HG03565 (cell line): ENCODE results near the gene NSUN2.

ENCODE experiments used
- ATAC-seq: cut with Tn5 transposase; IDR thresholded peaks from one replicate; pipeline ENCODE4 v1.9.1; 2021; ENCODE audit warnings: mild to moderate bottlenecking, moderate library complexity; ENCODE audit not compliant: unreplicated experiment

Gene NSUN2

DNA sequence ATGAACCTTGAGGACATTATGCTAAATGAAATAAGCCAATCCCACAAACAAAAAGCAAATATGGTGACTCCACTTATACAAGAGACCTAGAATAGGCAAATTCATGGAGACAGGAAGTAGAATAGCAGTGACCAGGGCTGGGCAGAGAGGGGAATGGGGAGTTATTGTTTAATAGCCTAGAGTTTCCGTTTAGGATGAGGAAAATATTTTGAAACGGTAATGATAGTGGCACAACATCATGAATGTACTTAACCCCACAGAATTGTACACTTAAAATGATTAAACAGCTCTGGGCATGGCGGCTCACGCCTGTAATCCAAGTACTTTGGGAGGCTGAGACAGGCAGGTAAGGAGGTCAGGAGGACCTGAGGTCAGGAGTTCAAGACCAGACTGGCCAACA, 65.8 kb downstream of the NSUN2 start:
- ATAC-seq = no peak

DNA sequence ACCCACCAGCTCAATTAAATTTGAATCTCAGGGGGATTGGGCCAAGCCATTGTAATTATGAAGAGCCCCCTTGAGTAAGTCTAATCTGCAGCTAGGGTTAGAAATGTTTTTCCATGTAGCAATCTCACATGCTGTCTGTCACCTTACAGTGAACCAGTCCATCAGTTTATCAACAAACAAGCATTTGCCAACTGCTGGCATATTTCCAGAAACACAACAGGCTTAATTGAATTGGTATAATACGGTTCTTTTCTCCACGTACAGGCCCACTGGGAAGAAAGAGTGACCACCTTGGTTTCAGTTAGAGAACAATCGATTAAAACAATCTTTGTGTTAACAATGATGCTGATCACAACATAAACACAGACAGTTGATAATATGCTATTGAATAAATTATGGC, 67.4 kb downstream of the NSUN2 start:
- ATAC-seq = no peak

GRCh38 chr5:6557807-6558575, 74.9 kb downstream of the NSUN2 start:
- ATAC-seq = no peak

DNA sequence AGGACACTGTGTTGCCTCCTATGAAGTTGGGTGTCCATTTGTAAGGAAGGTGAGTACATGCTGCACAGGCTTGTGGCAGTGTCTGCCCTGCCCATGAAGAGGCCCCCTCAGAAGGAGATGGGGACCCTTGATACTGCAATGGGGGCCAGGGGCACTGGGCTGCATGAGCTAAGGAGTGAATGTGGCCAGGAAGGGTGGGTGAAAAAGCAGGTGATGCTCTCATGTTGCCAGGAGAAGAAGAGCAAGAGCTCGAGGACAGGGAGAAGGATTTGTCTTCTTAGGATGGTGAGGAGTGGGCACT, 76.1 kb downstream of the NSUN2 start:
- no peak for ATAC-seq

- ATAC-seq = no peak
Measured at GRCh38 chr5:6556089-6556801, 76.6 kb downstream of the NSUN2 start.

GRCh38 chr5:6554812-6555211, 78.0 kb downstream of the NSUN2 start:
- no peak for ATAC-seq

GRCh38 chr5:6553972-6554371, 78.9 kb downstream of the NSUN2 start:
- ATAC-seq = no peak

DNA sequence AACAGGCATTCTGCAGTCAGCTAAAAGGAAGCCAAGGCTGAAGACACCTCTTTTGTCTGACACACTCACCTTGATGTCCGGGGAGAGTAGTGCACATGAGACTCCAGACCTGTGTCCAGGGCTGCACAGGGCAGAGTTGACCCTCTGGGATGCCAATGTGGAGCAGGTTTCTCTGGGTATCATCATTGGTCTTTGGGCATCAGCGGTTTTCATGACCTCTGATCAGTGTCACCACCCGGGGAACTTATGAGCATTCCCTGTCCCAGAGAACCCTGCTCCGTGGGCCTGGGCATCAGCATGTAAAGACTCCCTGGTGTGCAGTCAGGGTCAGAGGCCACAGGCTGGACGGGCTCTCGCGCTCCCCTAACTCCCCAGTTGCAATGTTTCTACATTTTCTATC, 80.2 kb downstream of the NSUN2 start:
- ATAC-seq = no peak

- no peak for ATAC-seq
Measured at GRCh38 chr5:6551955-6552313, 80.9 kb downstream of the NSUN2 start.

DNA sequence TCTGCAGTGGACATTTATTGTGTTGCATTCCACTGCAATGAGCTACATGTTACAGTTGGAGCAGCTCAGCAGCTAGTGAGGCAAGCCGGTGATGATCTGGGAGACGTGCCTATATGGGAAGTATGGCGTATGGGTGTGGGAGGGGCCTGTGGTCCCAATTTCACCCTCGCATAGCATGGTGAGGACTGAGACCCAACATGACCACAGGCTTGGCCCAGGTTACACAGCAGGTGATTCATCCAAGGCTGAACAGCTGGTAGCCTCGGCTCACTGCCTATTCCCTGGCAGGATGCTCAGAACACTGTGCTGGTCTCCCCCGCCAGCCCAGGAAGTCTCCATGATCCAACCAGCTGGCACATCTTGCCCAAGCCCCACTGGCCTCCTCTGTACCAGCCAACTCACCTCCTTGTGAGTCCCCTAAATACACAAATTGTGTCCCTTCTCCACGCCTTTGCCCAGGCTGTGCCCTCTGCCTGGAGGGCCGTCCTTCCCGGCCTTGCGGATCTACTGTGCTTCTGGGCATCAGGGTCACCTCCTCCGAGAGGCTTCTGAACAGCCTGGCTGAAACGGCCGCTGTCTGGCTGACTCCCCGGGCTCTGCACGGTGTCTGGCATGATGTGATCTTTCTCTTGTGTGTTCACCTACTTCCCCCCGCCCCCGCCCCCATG, 81.4 kb downstream of the NSUN2 start:
- ATAC-seq = no peak

GRCh38 chr5:6550628-6551027, 82.2 kb downstream of the NSUN2 start:
- no peak for ATAC-seq
